HG03439 (cell line): Measurements from ENCODE around the gene TRMT61A.

Experiments used
- ATAC-seq: cut with Tn5 transposase; IDR thresholded peaks from one replicate; pipeline ENCODE4 v1.9.1; 2021; ENCODE audit warnings: mild to moderate bottlenecking, moderate library complexity; ENCODE audit not compliant: unreplicated experiment

Gene TRMT61A

DNA sequence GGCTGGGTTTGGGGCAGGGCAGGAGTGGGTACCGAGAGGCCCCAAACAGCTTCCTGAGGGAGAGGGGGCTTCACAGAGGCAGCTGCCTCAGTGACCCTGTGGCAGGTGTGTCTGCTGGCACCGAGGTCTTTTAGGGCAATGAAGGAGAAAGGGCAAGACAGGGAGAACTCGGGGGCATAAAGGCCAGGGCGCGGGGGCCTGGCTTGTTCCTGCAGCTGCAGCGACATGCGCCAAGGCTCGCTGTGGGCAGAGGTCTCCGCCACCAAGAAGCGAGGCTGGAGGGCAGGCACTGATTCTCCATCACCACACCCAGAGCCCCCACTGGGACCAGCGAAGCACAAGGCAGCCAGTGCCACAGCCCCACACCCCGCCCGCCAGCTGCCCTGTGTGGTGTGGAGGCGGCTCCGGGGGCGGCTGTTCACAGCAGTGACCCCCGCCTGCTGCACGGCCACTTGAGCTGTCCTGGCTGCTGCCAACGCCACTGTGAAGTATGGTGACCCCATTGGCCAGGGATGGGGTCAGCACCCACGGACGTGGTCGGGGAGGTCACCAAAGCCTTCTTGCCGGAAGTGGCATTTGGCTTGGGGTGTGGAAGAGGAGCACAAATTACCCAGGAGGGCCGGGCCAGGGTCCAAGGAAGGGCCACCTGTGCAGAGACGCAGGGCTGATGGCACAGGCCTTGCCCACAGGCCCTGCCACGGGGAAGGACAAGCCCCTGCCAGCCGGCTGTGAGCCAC, 17.1 kb downstream of the TRMT61A start:
- no peak for ATAC-seq

GRCh38 chr14:103546652-103547454, 17.9 kb downstream of the TRMT61A start:
- no peak for ATAC-seq

GRCh38 chr14:103547455-103547940, 18.5 kb downstream of the TRMT61A start:
- ATAC-seq = no peak

DNA sequence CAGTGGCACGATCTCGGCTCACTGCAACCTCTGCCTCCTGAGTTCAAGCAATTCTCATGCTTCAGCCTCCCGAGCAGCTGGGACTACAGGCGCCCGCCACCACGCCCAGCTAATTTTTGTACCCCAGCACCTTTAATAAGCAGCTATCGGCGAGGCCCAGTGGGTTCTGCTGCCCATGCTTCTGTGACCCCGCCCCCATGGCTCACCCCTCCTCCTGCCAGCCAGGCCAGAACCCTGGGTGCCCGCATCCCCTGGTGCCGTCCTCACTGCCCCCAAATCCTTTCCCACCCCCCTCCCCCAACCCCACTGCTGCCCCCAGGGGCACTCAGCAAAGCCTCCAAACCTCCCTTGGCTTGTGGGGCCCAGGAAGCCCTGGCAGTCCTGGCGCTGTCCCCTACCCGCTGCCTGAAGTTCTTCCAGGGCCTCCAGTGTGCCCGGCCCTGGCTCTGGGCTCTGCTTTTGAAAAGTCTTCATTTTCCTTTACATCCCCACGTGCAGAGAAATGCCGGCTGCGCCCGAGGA, 19.0 kb downstream of the TRMT61A start:
- ATAC-seq = no peak

DNA sequence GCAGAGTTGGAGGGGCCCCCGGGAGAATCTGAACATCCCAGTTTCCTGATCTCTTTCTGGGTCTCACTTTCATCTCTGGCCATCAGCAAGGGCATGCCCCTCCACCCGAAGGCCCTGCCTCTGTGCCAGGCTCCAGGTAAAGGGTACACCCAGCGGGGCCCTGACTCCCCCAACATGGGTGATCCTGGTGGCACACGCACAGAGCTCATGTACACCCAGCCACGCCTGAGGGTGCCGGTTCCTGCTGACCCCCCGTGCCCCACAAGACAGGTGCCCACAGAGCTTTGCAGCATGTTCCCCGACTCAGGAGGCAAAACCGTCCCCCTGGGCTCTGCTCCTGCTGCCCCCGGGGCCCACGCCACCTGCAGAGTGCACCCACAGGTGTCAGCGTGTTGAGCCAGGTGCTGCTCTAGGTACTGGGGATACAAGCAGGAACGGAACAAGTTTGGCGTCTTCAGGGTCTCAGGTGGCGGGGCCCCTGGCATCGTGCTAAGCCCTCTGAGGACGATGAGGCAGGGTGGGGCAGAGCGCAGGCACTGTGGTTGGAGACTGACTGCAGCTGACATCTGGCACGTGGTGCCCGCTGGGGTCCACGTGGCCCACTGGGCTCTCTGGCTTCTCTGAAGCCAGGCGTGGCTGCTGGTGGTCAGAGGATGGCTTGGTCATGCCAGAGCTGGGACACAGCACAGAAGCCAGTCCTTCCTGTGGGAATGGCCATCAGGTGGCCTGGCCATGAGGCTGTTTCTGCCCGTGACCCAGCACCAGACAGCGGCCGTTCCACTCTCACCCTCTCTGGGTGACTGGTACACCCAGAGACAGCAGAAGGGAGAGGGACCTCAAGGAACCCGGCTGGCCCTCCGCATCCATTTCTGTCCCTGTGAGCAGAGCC, 19.7 kb downstream of the TRMT61A start:
- no peak for ATAC-seq

- no peak for ATAC-seq
Observed at GRCh38 chr14:103549361-103550311, 20.6 kb downstream of the TRMT61A start.

DNA sequence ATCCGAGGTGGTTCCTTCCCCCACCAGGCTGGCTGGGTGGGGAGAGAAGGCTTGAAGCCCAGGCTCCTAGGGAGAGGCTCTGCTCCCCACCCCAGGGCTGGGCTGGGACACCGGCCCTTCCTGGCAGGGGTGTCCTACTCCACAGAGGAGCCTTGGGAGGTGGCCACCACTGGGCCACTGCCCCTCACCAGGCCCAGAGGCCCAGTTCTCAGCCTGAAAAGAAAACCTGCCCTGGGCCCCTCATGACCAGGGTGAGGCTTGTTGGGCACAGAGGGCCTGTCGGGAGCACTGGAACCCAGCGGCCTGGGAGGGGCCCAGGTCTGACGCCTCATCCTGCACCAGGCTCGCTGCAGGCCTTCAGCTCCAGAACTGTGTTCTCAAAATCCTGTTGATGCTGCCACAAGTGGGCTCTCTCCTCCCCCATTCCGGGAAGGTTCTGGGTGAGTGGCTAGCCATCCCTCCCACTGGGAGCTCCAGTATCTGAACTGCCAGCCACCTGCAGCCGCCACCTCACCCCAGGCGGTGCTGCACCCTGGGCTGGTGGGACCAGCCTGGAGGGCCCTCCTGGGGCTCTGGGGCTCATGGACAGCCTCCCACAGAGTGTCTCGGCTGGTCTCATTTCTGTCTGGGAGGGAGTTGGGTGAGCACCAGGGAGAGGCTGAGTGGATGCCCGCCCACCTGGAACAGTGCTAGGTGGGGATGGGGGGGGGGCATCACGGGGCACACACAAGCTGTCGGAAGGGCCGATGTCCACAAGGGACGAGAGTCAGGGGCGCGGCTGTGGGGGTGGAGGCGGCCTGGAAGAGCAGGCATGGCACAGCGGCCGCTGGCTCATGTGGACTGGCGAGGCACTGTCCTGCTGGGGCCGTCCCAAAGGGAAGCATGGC, 21.7 kb downstream of the TRMT61A start:
- ATAC-seq = no peak

DNA sequence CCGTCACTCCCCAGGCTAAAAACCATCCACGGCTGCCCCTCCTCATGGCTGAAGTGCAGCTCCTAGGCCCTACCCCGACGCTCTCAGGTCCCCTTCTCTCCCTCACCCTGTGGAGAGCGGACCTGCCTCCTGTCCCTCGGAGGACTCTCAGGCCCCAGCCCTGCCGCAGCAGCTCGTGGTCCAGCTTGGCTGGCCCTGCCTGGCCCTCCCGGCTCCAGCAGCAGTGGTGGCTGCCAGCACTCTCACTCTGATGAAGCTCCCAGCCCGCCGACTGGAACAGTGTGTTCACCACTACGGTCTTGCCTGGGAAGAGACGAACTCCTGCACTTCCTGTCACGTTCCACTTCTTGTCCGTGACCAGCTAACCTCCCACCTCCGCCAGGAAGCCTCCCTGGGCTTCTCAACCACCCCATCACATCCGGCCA, 22.4 kb downstream of the TRMT61A start:
- ATAC-seq = no peak

- ATAC-seq = no peak
Observed at GRCh38 chr14:103552011-103552845, 23.2 kb downstream of the TRMT61A start.

- no peak for ATAC-seq
Observed at GRCh38 chr14:103552846-103553210, 23.8 kb downstream of the TRMT61A start.

DNA sequence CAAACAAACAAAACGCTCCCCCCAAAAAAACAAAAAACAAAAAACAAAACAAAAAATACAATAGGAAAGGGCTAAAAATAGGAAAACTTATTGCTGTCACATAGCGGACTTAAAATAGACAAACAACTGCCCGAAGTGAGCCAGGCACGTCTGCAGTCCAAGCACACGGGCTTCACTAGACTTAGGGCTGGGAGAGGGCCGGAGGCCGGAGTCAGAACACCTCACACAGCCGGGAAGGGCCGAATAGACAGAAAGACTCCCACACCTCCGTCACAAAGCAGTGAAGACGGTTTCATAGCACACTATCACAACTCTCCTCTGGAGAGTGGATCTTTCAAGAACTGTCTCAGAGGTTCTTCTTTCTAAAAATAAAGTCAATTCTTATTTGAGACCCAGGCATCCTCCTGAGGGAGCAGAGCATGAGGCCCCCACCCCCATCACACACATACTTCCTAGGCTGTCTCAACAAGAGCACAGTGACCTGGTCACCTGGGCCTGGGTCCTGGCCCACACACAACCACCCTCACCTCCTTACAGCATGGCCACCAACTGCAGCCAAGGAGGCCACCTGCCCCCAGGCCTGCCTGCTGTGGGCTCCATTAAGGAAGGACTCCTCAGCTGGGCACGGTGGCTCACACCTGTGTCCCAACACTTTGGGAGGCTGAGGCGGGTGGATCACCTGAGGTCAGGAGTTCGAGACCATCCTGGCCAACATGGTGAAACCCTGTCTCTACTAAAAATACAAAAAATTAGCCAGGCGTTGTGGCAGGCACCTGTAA, 26.8 kb downstream of the TRMT61A start:
- ATAC-seq = no peak

DNA sequence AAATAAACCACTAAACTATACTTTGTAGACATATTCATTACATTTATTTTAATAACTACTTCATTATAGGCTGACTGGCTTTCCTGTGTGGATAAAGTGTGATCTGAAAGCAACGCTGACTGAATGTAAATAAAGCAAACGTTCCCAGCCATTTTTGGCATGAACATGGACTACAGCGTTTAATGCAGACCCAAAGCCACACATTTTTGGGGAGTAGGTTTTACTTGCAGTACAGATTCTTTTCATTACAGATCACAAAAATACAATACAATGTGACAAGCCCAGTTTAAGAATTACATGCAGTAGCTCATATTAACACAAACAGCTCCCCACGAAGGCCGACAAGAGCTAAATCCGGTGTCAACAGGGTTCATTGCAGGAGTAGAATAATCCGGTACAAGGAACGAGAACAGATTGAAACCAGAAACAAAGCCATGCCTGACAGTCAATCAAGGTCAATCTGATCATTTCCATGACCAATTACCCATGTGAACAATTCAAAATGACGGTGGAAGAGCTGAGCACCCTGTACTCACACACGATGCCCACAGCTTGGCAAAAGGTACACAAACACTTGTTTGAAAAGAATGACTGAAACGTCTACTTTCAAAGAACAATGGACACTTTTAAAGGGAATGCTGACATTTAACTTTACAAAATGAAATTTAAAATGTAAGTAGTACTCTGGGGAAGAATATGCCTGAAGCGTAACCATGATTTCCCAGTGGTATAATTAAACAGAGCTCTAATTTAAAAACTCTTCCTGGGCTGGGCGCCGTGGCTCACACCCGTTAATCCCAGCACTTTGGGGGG, 28.2 kb downstream of the TRMT61A start:
- ATAC-seq = no peak

GRCh38 chr14:103558071-103558882, 29.3 kb downstream of the TRMT61A start:
- ATAC-seq = no peak

- no peak for ATAC-seq
Observed at GRCh38 chr14:103559766-103560165, 30.8 kb downstream of the TRMT61A start.

DNA sequence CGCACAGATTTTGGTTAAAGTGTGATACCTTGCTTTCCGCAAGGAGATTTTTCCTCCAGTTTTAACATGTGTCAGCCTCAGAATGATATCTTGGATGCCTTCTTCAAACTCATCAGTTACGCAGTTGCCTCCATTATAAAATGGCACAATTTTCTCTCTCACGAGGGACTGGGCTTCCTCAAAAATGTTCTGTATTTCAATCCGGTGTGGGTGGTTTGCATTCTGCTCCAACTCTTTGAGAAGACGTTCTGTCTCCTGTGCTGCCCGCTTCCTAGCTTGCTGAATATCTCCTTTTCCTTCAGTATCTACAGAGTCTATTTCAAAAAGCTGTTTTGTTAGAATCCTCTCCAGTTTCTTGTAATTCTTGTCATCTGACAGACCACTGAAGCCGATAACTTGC, 31.7 kb downstream of the TRMT61A start:
- no peak for ATAC-seq
